Measurements from ENCODE around the gene C2CD5. TPM values are rescaled to one million over a fixed set of nuclear protein-coding genes. Genes with fewer than 3 reads are reported as not detected.

C2CD5 gene
- total RNA-seq, 4 donors from 2014 or later, result 60.0 to 99.5 (median 72.6) TPM

DNA sequence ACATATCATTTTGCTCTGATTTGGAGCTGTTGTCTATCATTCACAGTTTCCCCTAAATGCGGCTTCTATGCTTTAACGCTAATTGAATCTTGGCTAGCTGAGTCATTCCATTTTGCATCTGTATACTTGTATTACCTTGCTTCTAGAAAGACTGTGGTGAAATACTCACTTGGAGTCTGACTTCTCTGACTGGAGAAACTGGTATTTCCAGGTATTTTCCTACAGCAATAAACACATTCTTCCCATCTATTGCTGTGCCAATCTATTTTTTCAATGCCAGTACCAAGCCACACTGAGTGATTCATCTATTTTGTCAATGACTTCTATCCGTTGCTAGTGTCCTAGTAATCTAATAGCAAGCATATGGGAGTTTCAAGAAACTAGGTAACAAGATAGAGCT lies 133.9 kb downstream of the C2CD5 start:
- no peaks in the 10 kb centered on the region for H3K27me3 ChIP-seq
- no peaks in the 10 kb centered on the region for H3K4me1 ChIP-seq
- H3K27ac ChIP-seq, result no peak overlapping the region
- TF ChIP-seq POLR2A (IDR thresholded peaks at IDR 0.05), result no peak
- TF ChIP-seq, protein P1, sequence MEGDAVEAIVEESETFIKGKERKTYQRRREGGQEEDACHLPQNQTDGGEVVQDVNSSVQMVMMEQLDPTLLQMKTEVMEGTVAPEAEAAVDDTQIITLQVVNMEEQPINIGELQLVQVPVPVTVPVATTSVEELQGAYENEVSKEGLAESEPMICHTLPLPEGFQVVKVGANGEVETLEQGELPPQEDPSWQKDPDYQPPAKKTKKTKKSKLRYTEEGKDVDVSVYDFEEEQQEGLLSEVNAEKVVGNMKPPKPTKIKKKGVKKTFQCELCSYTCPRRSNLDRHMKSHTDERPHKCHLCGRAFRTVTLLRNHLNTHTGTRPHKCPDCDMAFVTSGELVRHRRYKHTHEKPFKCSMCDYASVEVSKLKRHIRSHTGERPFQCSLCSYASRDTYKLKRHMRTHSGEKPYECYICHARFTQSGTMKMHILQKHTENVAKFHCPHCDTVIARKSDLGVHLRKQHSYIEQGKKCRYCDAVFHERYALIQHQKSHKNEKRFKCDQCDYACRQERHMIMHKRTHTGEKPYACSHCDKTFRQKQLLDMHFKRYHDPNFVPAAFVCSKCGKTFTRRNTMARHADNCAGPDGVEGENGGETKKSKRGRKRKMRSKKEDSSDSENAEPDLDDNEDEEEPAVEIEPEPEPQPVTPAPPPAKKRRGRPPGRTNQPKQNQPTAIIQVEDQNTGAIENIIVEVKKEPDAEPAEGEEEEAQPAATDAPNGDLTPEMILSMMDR (IDR thresholded peaks at IDR 0.05), result no peak
- no peak overlapping the region for H3K4me3 ChIP-seq
- intact Hi-C loops (cut with DNase I; ENCODE audit: low total_unique reads), result no loop called here
- H3K36me3 ChIP-seq, result no peaks in the 10 kb centered on the region
- no peak for DNase-seq
- no peaks in the 10 kb centered on the region for H3K9me3 ChIP-seq

DNA sequence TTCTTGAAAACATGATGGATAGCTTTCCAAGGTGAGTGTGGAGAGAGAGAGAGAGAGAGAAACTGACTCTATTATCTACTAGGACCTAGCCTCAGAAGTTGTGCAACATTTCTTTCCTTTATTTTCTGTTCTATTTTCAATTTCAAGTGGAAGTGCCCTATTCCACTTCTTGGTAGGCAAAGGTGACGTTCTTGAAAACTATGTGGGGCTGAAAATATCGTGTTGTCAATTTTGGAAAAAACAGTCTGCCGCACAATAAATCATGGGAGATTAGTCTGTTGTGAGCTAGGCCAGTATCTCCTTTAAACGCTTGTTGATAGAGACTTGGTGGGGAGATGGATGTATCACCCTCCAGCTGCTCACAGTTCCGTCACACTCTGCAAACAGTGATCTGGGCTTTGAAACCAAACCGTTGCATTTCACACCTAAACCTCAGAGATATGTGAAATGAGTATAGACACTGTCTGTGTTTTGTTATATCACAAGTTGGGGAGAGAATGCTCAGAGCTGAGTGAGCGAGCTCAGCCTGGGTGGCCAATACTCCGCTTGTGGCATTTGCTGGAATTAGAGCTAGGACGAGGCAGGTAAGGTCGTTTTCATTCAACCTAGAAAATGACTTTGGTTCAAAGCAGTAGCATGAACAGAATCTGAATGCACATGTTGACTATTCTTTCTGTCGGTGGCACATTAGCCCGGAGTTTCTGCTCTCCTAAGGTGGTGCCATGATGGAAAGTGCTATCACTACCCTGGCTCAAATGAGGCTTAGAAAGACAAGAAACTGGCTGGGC lies 134.8 kb downstream of the C2CD5 start:
- TF ChIP-seq POLR2A (IDR thresholded peaks at IDR 0.05), result no peak
- TF ChIP-seq, protein P1 (IDR thresholded peaks at IDR 0.05), result no peak
- H3K4me1 ChIP-seq, result no peaks in the 10 kb centered on the region
- H3K4me3 ChIP-seq, result no peak overlapping the region
- intact Hi-C loops (cut with DNase I; ENCODE audit: low total_unique reads), result no loop called here
- H3K27me3 ChIP-seq, result no peaks in the 10 kb centered on the region
- no peaks in the 10 kb centered on the region for H3K9me3 ChIP-seq
- no peaks in the 10 kb centered on the region for H3K36me3 ChIP-seq
- no peak overlapping the region for H3K27ac ChIP-seq
- no peak for DNase-seq

DNA sequence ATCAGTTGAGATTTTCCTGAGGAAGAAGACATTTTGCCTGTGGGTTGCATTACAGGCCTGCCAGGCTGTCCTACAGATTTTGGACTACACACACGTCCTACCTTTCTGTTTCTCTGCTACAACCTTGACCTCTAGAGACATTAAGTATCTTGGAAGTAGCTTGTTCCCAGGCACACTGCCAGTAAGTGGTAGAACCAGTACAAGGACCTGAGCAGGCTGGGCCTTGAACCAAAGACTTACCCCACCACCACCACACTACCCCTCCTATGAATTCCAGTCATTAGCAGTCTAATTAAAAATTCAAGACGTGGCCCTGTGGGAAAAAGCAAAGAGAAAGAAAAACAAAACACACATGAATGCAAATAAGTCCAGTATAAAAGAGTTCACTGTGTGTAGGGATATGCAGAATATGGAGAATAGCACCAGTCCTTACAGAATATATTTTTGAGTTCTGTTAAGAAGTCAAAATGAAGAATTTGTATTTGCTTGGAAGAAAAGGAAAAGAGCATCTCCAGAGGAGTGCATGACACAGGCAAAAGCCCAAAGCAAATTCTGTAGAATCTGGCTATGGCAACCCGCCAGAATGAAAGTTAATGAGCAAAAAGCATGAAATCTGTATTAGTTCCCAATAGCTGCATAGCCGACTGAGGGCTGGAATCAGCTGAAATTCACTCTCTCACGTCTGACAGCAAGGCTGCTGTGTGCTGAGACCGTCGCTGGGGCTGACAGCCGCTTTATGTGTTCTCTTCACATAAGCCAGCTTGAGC lies 135.5 kb downstream of the C2CD5 start:
- no peaks in the 10 kb centered on the region for H3K4me1 ChIP-seq
- H3K36me3 ChIP-seq, result no peaks in the 10 kb centered on the region
- TF ChIP-seq, protein P1 (IDR thresholded peaks at IDR 0.05), result no peak
- TF ChIP-seq POLR2A (IDR thresholded peaks at IDR 0.05), result no peak
- H3K4me3 ChIP-seq, result no peak overlapping the region
- H3K9me3 ChIP-seq, result no peaks in the 10 kb centered on the region
- no peak overlapping the region for H3K27ac ChIP-seq
- intact Hi-C loops (cut with DNase I; ENCODE audit: low total_unique reads), result no loop called here
- DNase-seq, result no peak
- no peaks in the 10 kb centered on the region for H3K27me3 ChIP-seq

DNA sequence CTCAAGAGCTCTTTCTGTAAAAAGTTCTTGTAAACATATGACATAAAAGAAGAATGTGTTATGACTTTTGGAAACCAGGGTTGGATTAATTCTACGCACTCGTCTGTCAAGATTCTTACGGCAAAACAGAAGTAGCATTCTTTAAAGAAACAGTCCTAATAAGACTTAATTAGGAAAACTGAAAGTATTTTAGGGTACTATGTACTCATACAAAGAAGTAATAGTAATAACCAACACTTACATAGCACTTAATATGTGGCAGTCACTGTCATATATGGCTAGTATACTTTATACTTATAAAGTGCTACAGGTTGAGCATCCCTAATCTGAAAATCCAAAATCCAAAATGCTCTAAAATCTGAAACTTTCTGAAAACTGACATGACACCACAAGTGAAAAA lies 136.9 kb downstream of the C2CD5 start:
- no peaks in the 10 kb centered on the region for H3K9me3 ChIP-seq
- no peak overlapping the region for H3K27ac ChIP-seq
- no peaks in the 10 kb centered on the region for H3K27me3 ChIP-seq
- no peaks in the 10 kb centered on the region for H3K36me3 ChIP-seq
- TF ChIP-seq, protein P1 (IDR thresholded peaks at IDR 0.05), result no peak
- TF ChIP-seq POLR2A (IDR thresholded peaks at IDR 0.05), result no peak
- no peaks in the 10 kb centered on the region for H3K4me1 ChIP-seq
- DNase-seq, result no peak
- H3K4me3 ChIP-seq, result no peak overlapping the region
- intact Hi-C loops (cut with DNase I; ENCODE audit: low total_unique reads), result no loop called here

DNA sequence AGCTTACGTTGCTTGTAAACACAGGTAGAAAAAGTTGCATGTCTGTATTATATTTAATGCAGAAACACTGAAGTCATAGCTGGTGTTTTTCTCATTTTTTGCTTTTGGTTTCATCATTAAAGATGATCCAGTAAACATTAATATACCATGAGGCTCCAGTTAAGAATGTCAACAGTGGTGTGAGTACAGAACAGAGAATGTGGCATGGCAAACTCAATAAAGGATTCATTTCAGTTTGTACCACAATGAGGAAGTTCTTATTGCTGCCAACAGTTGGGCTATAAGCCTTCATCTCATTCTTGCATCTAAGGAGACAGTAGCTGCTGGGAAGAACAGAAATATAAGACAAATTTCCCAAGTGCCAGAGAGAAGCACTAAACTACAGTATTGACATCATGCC lies 137.7 kb downstream of the C2CD5 start:
- H3K27me3 ChIP-seq, result no peaks in the 10 kb centered on the region
- TF ChIP-seq POLR2A (IDR thresholded peaks at IDR 0.05), result no peak
- TF ChIP-seq, protein P1 (IDR thresholded peaks at IDR 0.05), result no peak
- no peak overlapping the region for H3K27ac ChIP-seq
- no peaks in the 10 kb centered on the region for H3K9me3 ChIP-seq
- intact Hi-C loops (cut with DNase I; ENCODE audit: low total_unique reads), result no loop called here
- H3K36me3 ChIP-seq, result no peaks in the 10 kb centered on the region
- H3K4me1 ChIP-seq, result no peaks in the 10 kb centered on the region
- DNase-seq, result no peak
- H3K4me3 ChIP-seq, result no peak overlapping the region
